ENCODE measurements around the gene PDE6A.

DNA sequence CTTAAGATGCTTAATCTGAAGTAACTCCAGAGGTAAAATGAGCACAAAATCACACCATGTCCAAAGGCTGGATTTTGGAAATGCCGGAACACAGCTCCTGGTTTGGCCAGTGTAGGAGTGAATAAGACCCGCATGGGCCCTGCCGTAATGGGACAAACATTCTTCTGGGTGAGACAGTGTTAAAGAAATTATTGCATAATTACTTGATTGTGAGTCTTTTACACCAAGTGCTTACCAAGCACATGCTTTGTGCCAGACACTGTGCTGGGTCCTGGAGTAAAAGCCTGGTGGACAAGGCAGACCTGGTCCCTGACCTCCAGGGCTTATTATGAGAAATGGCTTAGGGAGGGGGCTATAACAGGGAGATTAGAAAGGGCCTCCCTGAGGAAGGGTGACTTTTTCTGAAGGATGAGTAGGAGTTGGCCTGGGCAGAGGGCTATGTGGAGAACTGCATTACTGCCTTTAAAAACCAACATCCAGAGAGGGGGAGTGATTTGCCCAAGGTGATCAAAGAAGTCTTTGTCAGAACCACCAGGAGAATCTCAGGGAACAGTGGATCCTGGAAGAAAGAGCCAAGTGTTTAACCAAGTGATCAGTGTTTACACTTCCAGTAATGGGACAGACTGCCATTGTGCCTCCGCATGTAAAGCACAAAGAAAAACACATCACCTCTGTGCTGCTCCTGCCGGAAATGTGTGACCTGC lies 3.5 kb downstream of the PDE6A start:
- no peak for TF ChIP-seq EZH2phosphoT487 (IDR thresholded peaks at IDR 0.05; ENCODE audit: insufficient read depth, low read depth)
- no peak for TF ChIP-seq EZH2 (IDR thresholded peaks at IDR 0.05; ENCODE audit: insufficient read depth, poor library complexity, severe bottlenecking)
